ENCODE data around the gene ACTL9.

Gene ACTL9

DNA sequence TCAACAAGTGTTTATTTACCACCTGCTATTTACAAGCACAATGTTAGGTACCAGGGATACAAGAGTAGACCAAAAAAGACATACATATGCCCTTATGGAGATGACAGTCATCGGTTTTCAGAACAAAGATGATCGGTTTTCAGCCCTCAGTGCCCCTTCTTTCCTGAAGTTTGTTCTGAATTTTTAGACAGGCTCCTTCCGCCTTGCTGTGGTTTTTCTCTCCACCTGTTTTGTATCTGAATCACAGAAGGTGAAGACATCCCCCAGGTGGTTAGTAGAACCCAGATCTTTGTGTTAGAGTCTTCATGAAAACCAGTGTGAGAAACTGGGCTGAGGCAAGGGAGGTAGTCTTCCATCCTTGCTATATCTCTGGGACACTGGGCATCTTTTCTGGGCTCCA lies 23.5 kb downstream of the ACTL9 start:
- no peak for DNase-seq (ENCODE audit: low read depth)
- TF ChIP-seq, protein P1, sequence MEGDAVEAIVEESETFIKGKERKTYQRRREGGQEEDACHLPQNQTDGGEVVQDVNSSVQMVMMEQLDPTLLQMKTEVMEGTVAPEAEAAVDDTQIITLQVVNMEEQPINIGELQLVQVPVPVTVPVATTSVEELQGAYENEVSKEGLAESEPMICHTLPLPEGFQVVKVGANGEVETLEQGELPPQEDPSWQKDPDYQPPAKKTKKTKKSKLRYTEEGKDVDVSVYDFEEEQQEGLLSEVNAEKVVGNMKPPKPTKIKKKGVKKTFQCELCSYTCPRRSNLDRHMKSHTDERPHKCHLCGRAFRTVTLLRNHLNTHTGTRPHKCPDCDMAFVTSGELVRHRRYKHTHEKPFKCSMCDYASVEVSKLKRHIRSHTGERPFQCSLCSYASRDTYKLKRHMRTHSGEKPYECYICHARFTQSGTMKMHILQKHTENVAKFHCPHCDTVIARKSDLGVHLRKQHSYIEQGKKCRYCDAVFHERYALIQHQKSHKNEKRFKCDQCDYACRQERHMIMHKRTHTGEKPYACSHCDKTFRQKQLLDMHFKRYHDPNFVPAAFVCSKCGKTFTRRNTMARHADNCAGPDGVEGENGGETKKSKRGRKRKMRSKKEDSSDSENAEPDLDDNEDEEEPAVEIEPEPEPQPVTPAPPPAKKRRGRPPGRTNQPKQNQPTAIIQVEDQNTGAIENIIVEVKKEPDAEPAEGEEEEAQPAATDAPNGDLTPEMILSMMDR (IDR thresholded peaks at IDR 0.05; ENCODE audit: insufficient read depth, low read depth, low read length, missing control alignments), result no peak
- H3K4me3 ChIP-seq (ENCODE audit: low read length), result no peak overlapping the region

DNA sequence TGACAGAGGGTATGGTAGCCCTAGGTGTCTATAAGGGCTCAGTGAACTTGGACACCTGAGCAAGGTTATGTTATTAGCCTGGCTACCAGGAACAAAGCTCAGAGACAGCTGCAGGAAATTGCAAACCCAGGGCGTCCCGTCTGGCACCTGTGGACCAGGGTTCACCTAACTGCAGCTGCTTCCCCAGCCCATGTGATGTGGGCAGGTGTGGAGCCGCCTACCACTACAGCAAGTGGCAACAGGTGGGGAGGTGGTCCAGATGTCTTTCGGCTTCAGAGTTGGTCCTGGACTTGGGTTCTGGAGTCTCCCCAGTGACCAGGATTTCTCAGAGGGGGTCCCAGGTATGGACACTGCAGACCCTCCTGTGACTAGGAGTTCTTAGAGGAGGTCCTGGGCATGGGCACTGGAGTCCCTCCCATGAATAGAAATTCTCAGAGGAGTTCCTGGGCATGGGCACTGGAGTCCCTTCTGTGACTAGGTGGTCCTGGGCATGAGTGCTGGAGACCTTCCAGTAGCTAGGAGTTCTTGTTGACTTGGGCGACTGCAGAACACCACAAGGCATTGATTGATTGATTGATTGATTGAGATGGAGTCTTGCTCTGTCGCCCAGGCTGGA lies 25.2 kb downstream of the ACTL9 start:
- H3K4me3 ChIP-seq (ENCODE audit: low read length), result no peak overlapping the region
- no peak for DNase-seq (ENCODE audit: low read depth)
- TF ChIP-seq, protein P1 (IDR thresholded peaks at IDR 0.05; ENCODE audit: insufficient read depth, low read depth, low read length, missing control alignments), result no peak

DNA sequence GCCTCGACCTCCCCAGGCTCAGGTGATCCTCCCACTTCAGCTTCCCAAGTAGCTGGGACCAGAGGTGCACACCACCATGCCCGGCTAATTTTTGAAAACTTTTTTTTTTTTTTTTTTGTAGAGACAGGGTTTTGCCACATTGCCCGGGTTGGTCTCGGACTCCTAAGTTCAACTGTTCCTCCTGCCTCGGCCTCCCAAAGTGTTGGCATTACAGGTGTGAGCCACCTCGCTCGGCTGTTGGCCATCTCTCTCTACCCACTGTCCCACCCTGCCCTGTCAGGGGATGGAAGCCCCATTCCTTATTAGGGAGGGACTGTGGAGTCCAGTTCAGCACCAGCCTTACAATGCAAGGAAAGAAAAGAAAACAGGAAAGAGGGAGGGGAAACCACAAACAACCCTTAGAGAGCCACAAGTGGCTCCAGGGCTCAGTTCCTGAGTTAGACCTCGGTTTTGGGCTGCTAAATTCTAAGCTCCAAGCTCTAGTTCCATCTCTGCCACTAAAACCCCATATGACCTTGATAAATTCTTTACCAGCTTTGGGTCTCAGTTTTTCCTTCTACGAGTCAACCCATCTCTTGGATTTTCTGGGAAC lies 31.7 kb downstream of the ACTL9 start:
- TF ChIP-seq, protein P1 (IDR thresholded peaks at IDR 0.05; ENCODE audit: insufficient read depth, low read depth, low read length, missing control alignments), result no peak
- DNase-seq (ENCODE audit: low read depth), result no peak
- H3K4me3 ChIP-seq (ENCODE audit: low read length), result no peak overlapping the region

DNA sequence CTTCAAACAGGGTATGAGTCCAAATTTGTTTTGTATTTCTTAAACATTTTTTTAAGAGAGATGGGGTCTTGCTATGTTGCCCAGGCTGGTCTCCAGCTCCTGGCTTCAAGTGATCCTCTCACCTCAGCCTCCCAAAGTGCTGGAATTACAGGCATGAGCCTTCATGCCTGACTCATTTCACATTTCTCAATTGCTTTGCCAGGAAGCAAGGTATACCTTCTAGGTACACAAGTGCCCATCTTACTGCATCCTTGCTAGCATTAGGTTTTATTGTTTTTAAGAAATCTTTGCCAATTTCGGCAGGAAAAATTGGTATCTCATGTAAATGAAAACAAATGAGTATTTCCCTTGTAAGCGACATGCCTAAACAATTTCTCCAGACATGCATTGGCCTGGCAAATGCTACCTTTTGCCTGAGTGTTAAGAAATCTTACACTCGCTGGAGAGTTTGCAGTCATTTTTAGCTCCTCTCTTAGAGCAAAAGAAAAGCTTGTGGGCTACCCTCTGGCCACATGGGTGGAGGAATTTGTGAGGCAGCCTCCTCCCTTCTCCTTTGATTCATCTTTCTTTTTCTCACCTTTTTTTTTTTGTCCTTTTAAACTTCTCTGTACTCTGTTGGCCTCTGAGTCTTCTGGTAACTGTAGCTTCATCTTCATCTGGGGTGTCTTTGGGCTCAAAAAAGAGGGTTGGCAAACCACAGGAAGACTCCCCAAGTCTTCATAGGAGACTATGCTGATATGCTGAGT lies 33.0 kb downstream of the ACTL9 start:
- DNase-seq (ENCODE audit: low read depth), result no peak

DNA sequence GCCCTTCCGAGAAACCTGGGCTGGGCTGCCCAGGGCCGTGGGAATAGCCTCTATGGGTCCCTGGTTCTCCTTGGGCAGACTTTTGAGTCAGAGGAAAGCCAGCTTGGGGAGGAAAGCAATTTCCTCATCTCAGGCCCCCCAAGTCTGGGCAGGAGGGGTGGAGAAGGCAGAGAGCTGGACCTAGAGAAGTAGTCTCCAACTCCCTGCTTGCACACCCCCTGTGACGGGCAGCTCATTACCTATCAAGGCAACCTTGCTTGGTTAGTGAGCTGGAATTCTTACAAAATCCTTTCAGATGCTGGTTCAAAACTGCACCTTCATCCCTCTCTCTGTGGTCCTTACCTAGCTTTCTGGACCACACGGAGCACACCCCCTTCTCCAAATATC lies 33.9 kb downstream of the ACTL9 start:
- TF ChIP-seq, protein P1 (IDR thresholded peaks at IDR 0.05; ENCODE audit: insufficient read depth, low read depth, low read length, missing control alignments), result no peak
- no peak overlapping the region for H3K4me3 ChIP-seq (ENCODE audit: low read length)

More for the DNA sequence above, 33.0 kb downstream of the ACTL9 start:
- TF ChIP-seq, protein P1 (IDR thresholded peaks at IDR 0.05; ENCODE audit: insufficient read depth, low read depth, low read length, missing control alignments), result no peak
- no peak overlapping the region for H3K4me3 ChIP-seq (ENCODE audit: low read length)

DNA sequence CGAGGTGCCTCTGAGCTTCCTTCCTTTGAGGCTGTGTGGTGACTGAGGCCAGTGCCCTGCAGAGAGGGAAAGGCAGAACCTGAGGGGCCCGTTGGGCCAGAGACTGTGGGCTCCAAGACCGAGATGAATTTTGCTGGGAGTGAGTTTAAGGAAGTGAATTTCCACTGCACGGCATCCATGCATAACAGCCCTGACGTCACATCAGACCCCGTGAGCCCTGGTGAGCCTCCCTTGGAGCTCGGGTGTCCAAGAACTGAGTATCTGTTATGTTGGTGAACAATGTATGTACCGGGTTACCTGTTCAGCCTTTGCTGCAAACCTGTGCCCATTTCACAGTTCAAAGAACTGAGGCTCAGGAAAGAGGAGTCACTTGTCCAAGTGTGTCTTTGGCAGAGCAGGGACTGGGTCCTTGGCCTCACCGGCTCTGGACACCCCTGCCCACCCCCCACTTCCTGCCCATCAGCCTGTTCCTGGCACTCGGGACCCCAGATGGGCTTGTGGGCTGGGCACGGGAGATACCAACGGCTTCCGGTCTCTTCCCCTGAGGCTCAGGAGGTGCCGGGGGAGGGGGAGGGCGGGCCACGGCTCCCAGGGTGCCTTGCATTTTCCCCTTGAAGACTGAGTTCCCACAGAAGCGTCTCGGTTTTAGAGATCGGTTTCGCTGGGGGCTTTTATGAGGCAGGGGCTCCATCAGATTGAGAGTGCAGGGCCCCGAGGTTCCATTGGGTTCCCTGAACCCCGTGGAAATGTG lies 34.5 kb downstream of the ACTL9 start:
- TF ChIP-seq, protein P1 (IDR thresholded peaks at IDR 0.05; ENCODE audit: insufficient read depth, low read depth, low read length, missing control alignments), result no peak
- no peak overlapping the region for H3K4me3 ChIP-seq (ENCODE audit: low read length)
- DNase-seq (ENCODE audit: low read depth), result no peak

More for the DNA sequence above, 33.9 kb downstream of the ACTL9 start:
- DNase-seq (ENCODE audit: low read depth), result no peak
